ENCODE results near the gene CBX4. TPM values are rescaled to one million over a fixed set of nuclear protein-coding genes. Genes with fewer than 3 reads are reported as not detected.
A peak's percentile ranks its signal among the peaks of the same experiment; 100 is the strongest.

The CBX4 gene
- total RNA-seq, 3 donors from 2014 or later, result 11.5 to 20.6 (median 13.4) TPM

- H3K27me3 ChIP-seq, result peaks cover 0 to 11% of the 10 kb centered on the region in 2 donors
- no peak for TF ChIP-seq POLR2AphosphoS5 (IDR thresholded peaks at IDR 0.05)
- TF ChIP-seq POLR2A (IDR thresholded peaks at IDR 0.05), result no peak
- no peak for DNase-seq (ENCODE audit: low spot score in 2 of 2)
- H3K36me3 ChIP-seq, result no peaks in the 10 kb centered on the region
- H3K4me1 ChIP-seq, result no peaks in the 10 kb centered on the region
- intact Hi-C loops (cut with DNase I; ENCODE audit: low total_unique reads), result no loop called here
- no peak overlapping the region for H3K27ac ChIP-seq
- H3K9me3 ChIP-seq, result no peaks in the 10 kb centered on the region
- no peak overlapping the region for H3K4me3 ChIP-seq
These were observed 39.2 kb upstream of the CBX4 start for GRCh38 chr17:79878329-79878947.

GRCh38 chr17:79877041-79877440 lies 37.8 kb upstream of the CBX4 start:
- intact Hi-C loops (cut with DNase I; ENCODE audit: low total_unique reads), result no loop called here
- Histone ChIP-seq H3K27ac (no peak overlapping the region), H3K36me3 (no peaks in the 10 kb centered on the region), H3K4me3 (no peak overlapping the region), H3K27me3 (peaks cover 0 to 11% of the 10 kb centered on the region in 2 donors), H3K9me3 (no peaks in the 10 kb centered on the region), H3K4me1 (no peaks in the 10 kb centered on the region)
- DNase-seq (ENCODE audit: low spot score in 2 of 2), result no peak
- TF ChIP-seq POLR2AphosphoS5 (IDR thresholded peaks at IDR 0.05) (no peak), CTCF (IDR thresholded peaks at IDR 0.05) (no peak), POLR2A (IDR thresholded peaks at IDR 0.05) (no peak)

- Histone ChIP-seq H3K4me3 (no peak overlapping the region), H3K9me3 (no peaks in the 10 kb centered on the region), H3K4me1 (no peaks in the 10 kb centered on the region), H3K27me3 (peaks cover 0 to 11% of the 10 kb centered on the region in 2 donors), H3K36me3 (no peaks in the 10 kb centered on the region), H3K27ac (no peak overlapping the region)
- intact Hi-C loops (cut with DNase I; ENCODE audit: low total_unique reads), result no loop called here
- DNase-seq (ENCODE audit: low spot score in 2 of 2), result no peak
- TF ChIP-seq POLR2AphosphoS5 (IDR thresholded peaks at IDR 0.05) (no peak), POLR2A (IDR thresholded peaks at IDR 0.05) (no peak), CTCF (IDR thresholded peaks at IDR 0.05) (no peak)
These were observed 36.3 kb upstream of the CBX4 start for GRCh38 chr17:79875511-79875910.

- peaks cover 0 to 11% of the 10 kb centered on the region in 2 donors for H3K27me3 ChIP-seq
- DNase-seq (ENCODE audit: low spot score in 2 of 2), result no peak
- H3K4me3 ChIP-seq, result no peak overlapping the region
- no peak overlapping the region for H3K27ac ChIP-seq
- no peaks in the 10 kb centered on the region for H3K36me3 ChIP-seq
- intact Hi-C loops (cut with DNase I; ENCODE audit: low total_unique reads), result no loop called here
- TF ChIP-seq POLR2A (IDR thresholded peaks at IDR 0.05) (no peak), POLR2AphosphoS5 (IDR thresholded peaks at IDR 0.05) (no peak), CTCF (IDR thresholded peaks at IDR 0.05) (peak; percentile 19 to 36 (median 35))
- no peaks in the 10 kb centered on the region for H3K4me1 ChIP-seq
- H3K9me3 ChIP-seq, result no peaks in the 10 kb centered on the region
These were observed 35.2 kb upstream of the CBX4 start for GRCh38 chr17:79874329-79874981.

- Histone ChIP-seq H3K27me3 (peaks cover 0 to 11% of the 10 kb centered on the region in 2 donors), H3K4me1 (no peaks in the 10 kb centered on the region), H3K9me3 (no peaks in the 10 kb centered on the region), H3K27ac (no peak overlapping the region), H3K4me3 (no peak overlapping the region), H3K36me3 (no peaks in the 10 kb centered on the region)
- no peak for DNase-seq (ENCODE audit: low spot score in 2 of 2)
- intact Hi-C loops (cut with DNase I; ENCODE audit: low total_unique reads), result no loop called here
- no peak for TF ChIP-seq CTCF (IDR thresholded peaks at IDR 0.05)
- no peak for TF ChIP-seq POLR2A (IDR thresholded peaks at IDR 0.05)
- TF ChIP-seq POLR2AphosphoS5 (IDR thresholded peaks at IDR 0.05), result no peak
These were observed 34.3 kb upstream of the CBX4 start for GRCh38 chr17:79873583-79873982.
